Urinary bladder (tissue), 4 donors: ENCODE results near the gene MMP17. TPM values are rescaled to one million over a fixed set of nuclear protein-coding genes. Genes with fewer than 3 reads are reported as not detected.

Source experiments
- DNase-seq: peaks from one replicate; pipeline ENCODE4 v3.0.0-alpha.2; 2015; ENCODE audit errors: extremely low spot score
- H3K27ac ChIP-seq: one replicate; pipeline ENCODE4 v1.5.1; 2013; ENCODE audit warnings: low read depth, mild to moderate bottlenecking, moderate library complexity
- H3K36me3 ChIP-seq: one replicate; pipeline ENCODE4 v1.6.1; 2013; ENCODE audit warnings: mild to moderate bottlenecking, moderate library complexity; ENCODE audit not compliant: insufficient read depth
- H3K4me1 ChIP-seq: one replicate; pipeline ENCODE4 v1.6.1; 2013; ENCODE audit warnings: mild to moderate bottlenecking, moderate library complexity; ENCODE audit not compliant: insufficient read depth
- H3K4me3 ChIP-seq: one replicate; pipeline ENCODE4 v1.5.1; 2013; ENCODE audit warnings: low read depth, low read length
- WGBS: extraction: QIAGEN DNeasy Blood & Tissue Kit; methylation state at CpG from one replicate; pipeline ENCODE4 v1.1.7; 2013; 5-methylcytosine and 5-hydroxymethylcytosine counted together
- polyA plus RNA-seq: library from polyadenylated mRNA; stranded (reverse); fragments of 200-250 nt; gene quantifications from one replicate; pipeline ENCODE4 v1.2.3, GENCODE V29; 2013
- small RNA-seq: library from RNA; depleted of rRNA; stranded (forward); fragments of <200 nt; gene quantifications from one replicate; pipeline ENCODE3, GENCODE V24; 2014
- total RNA-seq: library from RNA; depleted of rRNA; stranded (reverse); fragments of >200 nt; gene quantifications from one replicate; pipeline ENCODE4 v1.2.3, GENCODE V29; 2014
- donor health status: healthy with polysubstance abuse.
- donor health status: healthy.

Gene MMP17
- total and polyA plus RNA-seq, 2 donors, result 3.9 to 6.9 TPM

DNA sequence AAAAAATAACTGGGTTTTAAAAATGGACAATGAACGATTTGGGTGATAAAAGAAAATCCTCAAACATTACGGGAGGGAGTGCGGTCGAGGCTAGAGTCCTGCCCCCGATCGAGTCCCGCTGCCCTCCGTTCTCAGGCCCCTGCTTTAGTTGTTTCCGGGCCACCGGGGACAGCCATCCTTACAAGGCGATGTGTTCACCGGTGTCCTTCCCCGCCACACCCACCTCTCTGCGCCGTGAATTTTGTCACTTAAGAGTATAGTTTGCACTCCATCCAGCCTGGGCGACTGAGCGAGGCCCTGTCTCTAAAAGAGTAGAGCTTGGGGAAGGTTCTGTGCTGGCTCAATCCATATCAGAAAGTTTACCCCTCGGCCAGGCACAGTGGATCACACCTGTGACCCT, 69.1 kb downstream of the MMP17 start:
- Histone ChIP-seq H3K4me3 (no peak overlapping the region), H3K36me3 (no peaks in the 10 kb centered on the region), H3K27ac (no peak overlapping the region), H3K4me1 (no peaks in the 10 kb centered on the region)
- WGBS, result 92% methylated on average over 18 of the region's 18 CpGs
- DNase-seq, result no peak

DNA sequence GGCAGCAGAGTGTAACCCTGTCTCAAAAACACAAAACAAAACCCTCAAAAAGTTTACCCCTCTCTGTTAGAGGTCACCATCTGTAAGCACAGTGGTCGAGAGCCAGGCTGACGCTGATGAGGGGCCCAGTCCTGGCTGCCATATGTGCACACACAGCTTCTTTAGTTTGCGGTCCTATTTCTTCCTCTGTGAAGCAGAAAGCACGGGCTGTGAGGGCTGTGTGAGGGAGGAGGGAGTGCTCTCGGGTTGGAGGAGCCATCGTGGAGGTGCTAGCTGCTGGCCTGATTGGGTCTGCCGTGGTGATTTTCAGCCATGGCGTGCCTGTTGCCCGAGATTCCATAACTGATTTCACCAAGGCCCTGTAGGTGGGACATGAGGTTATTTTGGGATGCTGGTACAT, 69.7 kb downstream of the MMP17 start:
- H3K36me3 ChIP-seq, result no peaks in the 10 kb centered on the region
- H3K27ac ChIP-seq, result no peak overlapping the region
- DNase-seq, result no peak
- WGBS, result 87% methylated on average over 9 of the region's 9 CpGs
- no peak overlapping the region for H3K4me3 ChIP-seq
- H3K4me1 ChIP-seq, result no peaks in the 10 kb centered on the region

DNA sequence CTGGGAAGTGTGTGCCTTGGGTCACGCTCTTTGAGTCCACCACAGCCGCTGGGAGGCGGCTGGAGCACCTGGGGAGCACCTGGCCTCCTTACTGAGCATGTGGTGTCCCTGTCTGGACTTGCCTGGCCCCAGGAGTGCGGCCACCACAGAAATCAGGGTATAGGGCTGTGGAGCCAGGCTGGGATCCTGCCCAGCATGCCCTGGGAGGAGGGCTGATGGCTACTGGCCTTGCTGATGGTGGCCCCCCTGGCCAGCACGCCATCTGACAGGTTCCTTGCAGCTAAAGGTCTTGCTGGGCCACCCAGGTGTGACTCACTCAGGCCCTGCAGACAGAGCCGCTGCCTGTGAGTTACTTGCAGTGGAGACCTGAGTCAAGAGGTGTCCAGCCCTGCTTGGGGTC, 72.2 kb downstream of the MMP17 start:
- Histone ChIP-seq H3K36me3 (no peaks in the 10 kb centered on the region), H3K4me1 (no peaks in the 10 kb centered on the region), H3K27ac (no peak overlapping the region), H3K4me3 (no peak overlapping the region)
- DNase-seq, result no peak
- 86% methylated on average over 6 of the region's 6 CpGs for WGBS

Small RNAs within 50 kb of the gene (small RNA-seq; reads per million reads assigned to genes)
- gene RNA5SP378 (not detected), gene RNU6-1017P (not detected)

Other genes starting within 250 kb of the MMP17 start
- gene SFSWAP, start 117.3 kb upstream of the MMP17 start, total RNA-seq, result 29.0 TPM
- gene SFSWAP, start 117.3 kb upstream of the MMP17 start, polyA plus RNA-seq, result 31.6 TPM
- gene ULK1, start 66.2 kb downstream of the MMP17 start, total RNA-seq, result 10.9 TPM
- gene ULK1, start 66.2 kb downstream of the MMP17 start, polyA plus RNA-seq, result 34.4 TPM
- gene PUS1, start 100.9 kb downstream of the MMP17 start, total RNA-seq, result 6.5 TPM
- gene PUS1, start 100.9 kb downstream of the MMP17 start, polyA plus RNA-seq, result 22.2 TPM
- 20.1 TPM for gene EP400, start 121.5 kb downstream of the MMP17 start, total RNA-seq
- 17.9 TPM for gene EP400, start 121.5 kb downstream of the MMP17 start, polyA plus RNA-seq